HG03060 (cell line): ENCODE results near the gene PELI2.

Experiments used
- ATAC-seq: cut with Tn5 transposase; IDR thresholded peaks from one replicate; pipeline ENCODE4 v1.9.1; 2021; ENCODE audit warnings: low read depth, moderate number of reproducible peaks; ENCODE audit not compliant: unreplicated experiment

Gene PELI2

DNA sequence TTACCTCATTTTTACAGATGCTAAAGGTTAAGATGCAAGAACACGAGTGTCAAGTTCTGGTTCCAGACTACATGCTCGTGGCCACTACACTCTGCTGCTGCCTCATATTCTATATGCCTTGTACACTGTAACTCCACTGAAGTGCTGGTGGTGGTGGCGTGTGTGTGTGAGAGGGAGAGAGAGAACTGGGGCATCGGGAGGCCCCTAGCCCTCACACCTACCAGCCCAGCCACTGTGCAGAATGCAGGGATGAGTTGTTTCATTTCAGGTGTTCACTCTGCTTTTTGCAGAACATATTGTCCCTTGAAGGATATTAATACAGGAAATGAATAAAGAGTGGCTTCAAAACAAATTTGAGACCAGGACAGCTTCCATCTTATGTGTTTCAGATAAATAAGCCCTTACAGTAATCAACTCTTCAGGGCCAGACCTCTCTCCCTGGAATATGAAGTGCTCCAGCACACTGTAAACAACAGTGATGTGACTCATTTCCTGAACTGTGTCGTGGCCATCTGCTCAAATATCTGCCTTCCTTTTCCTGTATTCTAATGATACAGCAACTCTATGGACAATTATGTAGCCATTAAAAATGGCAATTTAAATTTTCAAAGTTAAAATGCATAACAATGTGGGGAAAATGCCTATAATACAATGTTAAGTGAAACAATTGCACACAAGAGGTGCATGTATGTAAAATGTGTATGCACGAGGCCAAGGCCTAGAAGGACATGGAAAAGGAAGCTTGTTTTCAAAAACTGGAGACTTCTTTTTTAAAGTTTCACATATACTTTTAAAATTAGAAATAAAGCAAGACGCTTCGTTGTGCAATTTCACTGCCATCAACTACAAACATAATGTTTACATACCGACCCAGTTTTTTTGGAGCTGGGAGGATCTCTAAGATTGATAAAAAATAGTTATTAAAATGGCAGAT is 215.4 kb downstream of the PELI2 start:
- no peak for ATAC-seq

- ATAC-seq, result no peak
Observed at GRCh38 chr14:56334458-56334857, 216.2 kb downstream of the PELI2 start.

DNA sequence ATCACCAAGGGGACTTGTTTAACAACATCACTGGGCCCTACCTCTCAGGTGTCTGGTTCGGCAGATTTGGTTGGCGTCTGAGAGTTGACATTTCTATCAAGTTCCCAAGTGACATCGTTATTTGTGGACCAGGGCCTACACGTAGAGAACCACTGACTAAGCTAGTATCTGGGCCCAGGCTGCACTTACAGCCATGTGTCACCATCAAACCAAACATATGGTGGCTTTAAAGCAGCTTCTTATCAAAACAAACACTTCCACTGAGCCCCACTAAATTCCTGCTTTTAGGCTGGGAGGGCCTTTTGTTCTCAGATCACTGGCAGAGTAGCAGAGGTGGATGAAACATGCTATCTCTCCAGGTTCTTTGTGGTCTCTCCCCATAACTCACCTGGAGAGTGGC is 220.5 kb downstream of the PELI2 start:
- no peak for ATAC-seq

GRCh38 chr14:56339855-56340701 is 221.9 kb downstream of the PELI2 start:
- peak; percentile 80 for ATAC-seq

DNA sequence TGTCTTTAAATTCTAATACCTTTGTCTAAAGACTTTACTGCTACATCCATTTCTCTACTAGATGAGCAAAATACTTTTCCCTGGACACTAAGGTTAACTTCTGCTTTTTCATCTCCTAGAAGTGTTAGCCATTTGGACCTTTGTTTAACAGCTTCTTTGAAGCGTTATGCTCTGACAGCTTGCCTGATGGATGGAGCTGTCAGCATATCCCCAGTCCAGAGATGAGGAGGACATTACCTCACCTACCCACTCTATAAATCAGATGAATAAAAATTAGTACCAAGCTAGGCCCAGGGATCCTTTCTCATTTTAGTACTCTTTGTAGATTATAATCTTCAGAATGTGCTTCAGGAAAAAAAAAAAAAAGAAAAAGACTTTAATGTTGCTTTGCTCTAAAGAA is 222.7 kb downstream of the PELI2 start:
- no peak for ATAC-seq

DNA sequence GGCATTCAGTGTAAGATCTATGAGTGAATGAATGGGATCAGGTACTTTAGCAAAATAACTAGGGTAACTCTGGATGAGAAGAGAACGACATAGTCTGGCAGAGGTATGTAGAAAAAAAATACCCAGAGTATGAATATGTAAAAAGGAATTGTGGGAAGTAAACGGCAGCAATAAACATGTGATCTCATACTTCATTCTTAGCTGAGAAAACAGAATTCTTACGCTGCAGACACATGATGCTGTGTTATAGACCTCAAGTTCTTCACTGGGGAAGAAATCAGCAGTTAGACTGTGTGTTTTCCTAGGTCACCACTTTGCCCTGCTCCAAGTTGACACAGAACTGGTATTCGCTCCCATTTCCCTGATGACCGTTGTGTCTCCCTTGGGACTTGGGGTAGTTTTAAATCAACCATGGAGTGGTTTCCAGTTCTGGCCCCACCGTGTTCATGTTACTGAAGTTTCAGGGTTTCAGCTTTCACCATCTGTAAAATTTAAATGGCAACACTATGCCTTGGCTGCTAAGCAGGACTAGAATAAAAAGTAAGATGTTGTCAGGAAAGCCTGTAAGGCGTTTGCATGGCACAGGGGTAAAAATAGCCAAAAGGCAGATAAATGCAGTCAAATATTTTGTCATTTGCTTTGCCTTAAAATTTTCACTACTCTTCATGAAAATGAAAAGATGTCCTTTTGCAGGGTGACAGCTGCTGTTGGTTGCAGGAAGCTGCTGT is 223.7 kb downstream of the PELI2 start:
- no peak for ATAC-seq

GRCh38 chr14:56342494-56342942 is 224.3 kb downstream of the PELI2 start:
- no peak for ATAC-seq

DNA sequence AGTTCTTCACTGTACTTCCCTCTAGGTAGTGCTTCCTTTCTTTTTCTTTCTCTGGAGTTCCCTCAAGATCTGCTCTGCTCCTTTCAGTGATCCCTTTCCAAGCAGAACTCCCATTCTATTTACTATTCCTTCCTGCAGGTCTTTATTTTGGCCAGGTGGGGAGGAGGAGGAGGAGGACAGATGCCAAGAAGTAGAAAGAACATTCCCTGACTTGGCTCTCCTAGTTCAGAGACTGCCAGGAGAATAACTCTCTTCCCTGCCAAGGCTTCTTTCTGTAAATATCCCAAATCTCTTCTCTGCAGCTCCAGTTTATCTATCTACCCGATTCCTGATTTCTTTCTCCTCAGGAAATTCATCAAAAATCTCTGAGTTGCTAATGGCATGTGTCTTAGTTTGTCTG is 231.7 kb downstream of the PELI2 start:
- no peak for ATAC-seq
